ACHN (cell line): Measurements from ENCODE around the gene ADAMTS13.
"Not testable (repeated sequence)": the region's sequence is repeated elsewhere in the genome, so short reads cannot be mapped to it uniquely, and the experiment has no call there.

Experiments
- DNase-seq: peaks from one replicate; pipeline ENCODE4 v3.0.0-alpha.2; 2015
- in situ Hi-C: cut with HindIII; loops from 2 replicates; pipeline ENCODE4 v1.10.0; 2017; ENCODE audit warnings: low sequenced_read_pairs, low pct_ligation_motif_present, low pct_unique_long_range_greater_than_20kb

ADAMTS13 gene

DNA sequence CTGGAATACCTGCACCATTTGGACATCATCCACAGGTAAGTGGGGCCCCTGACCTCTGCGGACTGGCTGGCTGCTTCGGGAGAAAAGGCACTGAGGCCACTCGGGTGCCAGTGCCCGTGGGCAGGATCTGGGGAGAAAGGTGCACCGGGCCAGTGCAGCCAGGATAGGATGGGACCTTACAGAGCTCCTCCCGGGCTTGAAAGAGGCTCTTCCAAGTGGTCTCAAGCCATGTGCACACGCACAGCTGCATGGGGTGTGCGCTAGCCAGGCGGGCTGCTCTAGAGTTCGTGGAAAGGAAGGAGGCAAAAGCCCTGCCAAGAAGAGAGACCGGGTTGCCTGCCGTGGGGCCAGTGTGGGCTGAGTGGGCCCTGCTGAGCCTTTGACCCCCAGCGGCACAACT is 32.6 kb upstream of the ADAMTS13 start:
- in situ Hi-C loops: no loop called here
- DNase-seq: no peak

DNA sequence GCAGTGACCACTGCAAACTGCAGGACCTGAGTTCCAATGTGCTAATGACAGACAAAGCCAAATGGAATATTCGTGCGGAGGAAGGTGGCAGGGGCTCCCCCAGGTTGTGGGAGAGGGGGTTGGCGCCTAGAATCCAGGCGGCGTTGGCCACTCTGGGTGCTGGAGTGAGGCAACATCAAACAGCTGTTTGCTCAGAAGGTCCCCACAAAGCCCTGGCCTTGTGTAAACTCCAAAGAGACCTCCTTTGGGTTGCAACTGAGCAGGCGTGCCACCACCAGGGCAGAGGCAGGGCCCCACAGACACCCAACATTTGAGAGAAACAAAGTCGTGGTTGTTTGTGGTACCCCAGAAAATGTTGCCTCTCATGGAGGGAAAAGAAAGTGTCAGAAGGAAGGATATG is 31.5 kb upstream of the ADAMTS13 start:
- no peak for DNase-seq
- in situ Hi-C loops: no loop called here

DNA sequence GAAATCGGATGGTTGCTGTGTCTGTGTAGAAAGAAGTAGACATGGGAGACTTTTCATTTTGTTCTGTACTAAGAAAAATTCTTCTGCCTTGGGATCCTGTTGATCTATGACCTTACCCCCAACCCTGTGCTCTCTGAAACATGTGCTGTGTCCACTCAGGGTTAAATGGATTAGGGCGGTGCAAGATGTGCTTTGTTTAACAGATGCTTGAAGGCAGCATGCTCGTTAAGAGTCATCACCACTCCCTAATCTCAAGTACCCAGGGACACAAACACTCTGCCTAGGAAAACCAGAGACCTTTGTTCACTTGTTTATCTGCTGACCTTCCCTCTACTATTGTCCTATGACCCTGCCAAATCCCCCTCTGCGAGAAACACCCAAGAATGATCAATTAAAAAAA is 30.7 kb upstream of the ADAMTS13 start:
- DNase-seq, in situ Hi-C loops: not testable (repeated sequence)

DNA sequence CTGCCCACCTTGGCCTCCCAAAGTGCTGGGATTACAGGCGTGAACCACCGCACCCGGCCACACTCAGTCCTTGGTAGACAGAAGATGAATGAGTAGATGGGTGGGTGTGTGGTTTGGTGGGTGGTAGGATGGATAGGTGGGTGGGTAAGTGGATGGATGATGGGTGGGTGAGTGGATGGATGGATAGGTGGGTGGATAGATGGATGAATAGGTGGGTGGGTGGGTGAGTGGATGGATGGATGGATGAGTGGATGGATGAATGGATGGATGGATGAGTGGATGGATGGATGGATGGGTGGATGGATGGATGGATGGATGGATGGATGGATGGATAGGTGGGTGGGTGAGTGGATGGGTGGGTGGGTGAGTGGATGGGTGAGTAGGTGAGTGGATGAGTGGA is 29.9 kb upstream of the ADAMTS13 start:
- in situ Hi-C loops, DNase-seq: not testable (repeated sequence)

DNA sequence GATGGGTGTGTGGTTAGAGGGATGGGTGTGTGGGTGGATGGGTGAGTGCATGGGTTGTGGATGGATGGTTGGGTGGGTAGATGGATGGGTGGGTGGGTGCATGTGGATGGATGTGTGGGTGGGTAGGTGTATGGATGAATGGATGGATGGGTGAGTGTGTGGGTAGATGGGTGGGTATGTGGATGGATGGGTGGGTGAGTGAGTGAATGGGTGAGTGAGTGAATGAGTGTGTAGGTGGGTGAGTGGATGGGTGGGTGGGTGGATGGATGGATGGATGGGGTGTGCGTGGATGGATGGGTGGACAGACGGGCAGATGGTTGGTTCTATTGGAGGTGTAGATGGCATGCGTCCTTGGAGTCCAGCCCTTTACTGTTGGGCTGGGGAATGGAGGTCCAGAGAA is 28.8 kb upstream of the ADAMTS13 start:
- DNase-seq: no peak
- in situ Hi-C loops: no loop called here

DNA sequence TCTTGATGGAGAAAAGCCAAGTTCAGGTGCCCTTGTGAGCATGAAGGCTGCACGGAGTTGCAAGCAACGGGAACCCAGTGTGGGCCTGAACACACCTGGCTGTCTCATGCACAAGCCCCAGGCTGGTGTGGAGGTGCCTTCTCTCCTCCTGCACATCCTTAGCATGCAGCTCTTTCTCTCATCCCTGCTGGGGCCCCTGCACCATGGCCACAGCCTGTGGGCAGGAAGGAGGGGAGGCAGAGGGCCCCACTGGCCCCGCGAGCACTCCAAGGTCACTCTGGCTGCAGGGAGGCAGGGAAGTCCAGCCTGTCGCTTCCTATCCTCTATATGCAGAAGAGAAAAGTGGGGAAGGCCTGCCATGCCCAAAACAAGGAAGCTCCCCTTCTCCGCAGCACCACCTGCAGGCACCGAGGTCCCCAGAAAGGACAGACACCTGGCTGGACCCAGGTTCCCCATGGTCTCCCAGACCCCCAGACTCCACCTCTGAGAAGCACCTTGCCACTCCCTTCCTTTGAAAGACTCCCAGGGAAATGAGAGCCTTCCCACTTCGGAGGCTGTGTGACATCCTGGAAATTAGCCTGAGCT is 27.4 kb upstream of the ADAMTS13 start:
- no peak for DNase-seq

DNA sequence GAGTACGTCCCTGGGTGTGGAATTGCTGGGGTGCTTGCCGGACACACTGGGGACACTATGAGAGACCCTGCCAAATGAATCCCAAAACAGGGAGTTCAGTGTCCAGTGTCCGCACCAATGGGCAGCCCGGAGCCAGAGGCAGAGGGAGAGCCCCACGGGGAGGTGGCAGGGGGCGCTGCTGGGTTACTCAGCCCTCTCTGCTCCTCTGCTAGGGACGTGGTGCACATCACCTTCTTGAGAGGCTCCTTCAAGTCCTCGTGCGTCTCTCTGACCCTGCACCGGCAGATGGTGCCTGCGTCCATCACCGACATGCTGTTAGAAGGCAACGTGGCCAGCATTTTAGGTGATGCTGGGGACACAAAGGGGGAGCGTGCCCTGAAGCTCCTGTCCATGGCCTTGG is 25.2 kb upstream of the ADAMTS13 start:
- in situ Hi-C loops: no loop called here
- DNase-seq: peak; percentile 13

More for the DNA sequence above, 27.4 kb upstream of the ADAMTS13 start:
- in situ Hi-C loops: no loop called here

DNA sequence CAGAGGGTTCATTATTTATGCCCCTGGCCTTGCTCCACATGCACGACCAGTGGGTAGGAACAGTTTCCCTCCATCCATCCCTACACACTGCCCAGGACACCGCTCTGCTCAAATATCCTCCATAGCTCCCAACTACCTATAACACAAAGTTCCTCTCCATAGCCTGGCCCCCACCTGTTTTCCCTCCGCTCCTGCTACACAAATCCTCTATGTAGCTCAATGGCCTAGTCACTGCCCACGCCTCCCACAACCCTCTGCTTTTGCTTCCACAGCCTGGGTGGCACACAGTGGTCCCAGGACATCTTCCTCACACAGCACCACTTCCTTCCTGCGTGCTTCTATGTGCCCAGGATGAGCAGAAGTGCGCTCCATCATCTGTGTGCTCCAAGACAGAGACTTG is 24.8 kb upstream of the ADAMTS13 start:
- DNase-seq: no peak
- in situ Hi-C loops: no loop called here

DNA sequence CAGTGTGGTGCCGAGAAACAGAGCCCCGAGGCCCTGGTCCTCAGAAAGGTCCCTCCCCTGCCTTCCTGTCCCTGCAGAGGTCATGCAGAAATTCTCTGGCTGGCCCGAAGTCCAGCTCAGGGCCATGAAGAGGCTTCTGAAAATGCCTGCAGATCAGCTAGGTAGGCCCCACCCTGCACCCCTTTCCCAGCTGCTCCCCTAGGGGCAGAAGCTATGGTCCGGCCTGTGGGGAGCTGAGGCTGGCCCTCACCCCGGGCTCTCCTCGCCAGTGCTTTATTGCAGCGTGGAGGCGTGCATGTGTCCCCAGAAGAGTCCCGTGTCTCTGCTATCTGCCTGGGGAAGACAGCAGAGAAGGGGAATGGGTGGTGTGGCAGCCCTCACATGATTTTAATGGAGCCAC is 24.3 kb upstream of the ADAMTS13 start:
- DNase-seq: no peak
- in situ Hi-C loops: no loop called here

DNA sequence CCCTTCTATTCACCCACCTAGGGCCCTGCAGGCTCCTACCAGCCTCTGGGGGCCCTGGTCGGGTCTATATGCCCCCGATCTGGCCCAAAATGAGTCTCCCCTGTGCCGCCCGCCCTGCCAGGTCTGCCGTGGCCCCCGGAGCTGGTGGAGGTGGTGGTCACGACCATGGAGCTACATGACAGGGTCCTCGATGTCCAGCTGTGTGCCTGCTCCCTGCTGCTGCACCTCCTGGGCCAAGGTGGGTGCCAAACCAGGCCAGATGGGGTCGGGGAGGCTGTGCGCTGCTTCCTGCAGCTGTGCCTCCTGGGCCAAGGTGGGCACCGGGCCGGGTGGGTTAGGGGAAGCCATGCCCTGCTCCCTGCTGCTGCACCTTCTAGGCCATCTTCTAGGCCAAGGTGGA is 21.9 kb upstream of the ADAMTS13 start:
- in situ Hi-C loops: no loop called here
- no peak for DNase-seq

DNA sequence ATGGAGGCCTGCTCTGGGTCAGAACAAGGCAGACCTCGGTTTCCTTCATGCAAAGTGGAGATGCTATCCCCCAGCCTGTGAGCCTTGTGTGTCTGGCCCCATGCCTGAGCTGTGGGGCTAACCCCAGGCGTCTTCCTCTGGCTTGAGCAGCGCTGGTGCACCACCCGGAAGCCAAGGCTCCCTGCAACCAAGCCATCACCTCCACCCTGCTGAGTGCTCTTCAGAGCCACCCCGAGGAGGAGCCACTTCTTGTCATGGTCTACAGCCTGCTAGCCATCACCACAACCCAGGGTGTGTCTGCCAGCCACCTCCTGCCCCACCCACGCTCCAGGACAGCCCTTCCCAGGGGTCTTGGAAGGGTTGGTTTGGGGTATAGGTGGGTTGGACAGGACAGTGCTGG is 20.6 kb upstream of the ADAMTS13 start:
- DNase-seq: no peak
- in situ Hi-C loops: no loop called here

DNA sequence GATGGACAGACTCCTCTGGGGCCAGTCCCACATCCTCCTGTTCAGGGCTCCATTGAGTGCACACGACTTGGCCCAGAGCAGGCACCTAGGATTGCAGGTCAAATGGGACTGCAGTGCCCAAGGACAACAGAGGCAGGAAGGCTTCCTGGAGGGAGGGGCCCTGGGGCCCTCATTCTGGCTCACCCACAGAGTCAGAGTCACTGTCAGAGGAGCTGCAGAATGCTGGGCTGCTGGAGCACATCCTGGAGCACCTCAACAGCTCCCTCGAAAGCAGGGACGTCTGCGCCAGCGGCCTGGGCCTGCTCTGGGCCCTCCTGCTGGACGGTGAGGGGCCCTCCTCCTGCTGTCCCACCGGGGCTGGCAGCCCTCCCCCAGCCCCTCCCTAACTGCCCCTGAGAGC is 19.5 kb upstream of the ADAMTS13 start:
- in situ Hi-C loops: no loop called here
- DNase-seq: no peak

DNA sequence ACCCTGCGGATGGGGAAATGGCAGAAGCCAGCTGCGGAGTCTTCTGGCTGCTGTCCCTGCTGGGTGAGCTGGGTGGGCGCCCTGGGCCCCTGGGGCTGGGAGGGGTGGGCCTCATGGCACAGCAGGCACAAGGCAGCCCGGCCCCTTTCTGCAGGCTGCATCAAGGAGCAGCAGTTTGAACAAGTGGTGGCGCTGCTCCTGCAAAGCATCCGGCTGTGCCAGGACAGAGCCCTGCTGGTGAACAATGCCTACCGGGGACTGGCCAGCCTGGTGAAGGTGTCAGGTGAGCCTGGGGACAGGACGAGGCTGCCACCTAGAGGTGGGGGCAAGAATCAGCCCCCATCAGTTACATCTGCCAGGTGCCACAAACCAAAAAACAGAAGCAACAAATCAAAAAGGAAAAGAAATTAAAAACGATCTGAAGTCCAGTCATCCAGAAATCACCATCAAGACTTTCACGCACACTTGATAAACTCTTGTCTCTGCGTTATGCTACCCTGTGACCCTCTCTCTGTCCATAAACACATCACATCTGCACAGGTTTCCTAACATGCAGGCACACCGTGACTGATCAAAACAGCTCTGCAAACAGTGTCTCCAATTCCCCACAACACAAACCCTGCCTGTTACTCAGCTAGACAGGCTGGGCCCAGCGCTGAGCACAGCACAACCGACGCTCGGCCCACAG is 18.3 kb upstream of the ADAMTS13 start:
- DNase-seq: peak; percentile 10
- in situ Hi-C loops: no loop called here

DNA sequence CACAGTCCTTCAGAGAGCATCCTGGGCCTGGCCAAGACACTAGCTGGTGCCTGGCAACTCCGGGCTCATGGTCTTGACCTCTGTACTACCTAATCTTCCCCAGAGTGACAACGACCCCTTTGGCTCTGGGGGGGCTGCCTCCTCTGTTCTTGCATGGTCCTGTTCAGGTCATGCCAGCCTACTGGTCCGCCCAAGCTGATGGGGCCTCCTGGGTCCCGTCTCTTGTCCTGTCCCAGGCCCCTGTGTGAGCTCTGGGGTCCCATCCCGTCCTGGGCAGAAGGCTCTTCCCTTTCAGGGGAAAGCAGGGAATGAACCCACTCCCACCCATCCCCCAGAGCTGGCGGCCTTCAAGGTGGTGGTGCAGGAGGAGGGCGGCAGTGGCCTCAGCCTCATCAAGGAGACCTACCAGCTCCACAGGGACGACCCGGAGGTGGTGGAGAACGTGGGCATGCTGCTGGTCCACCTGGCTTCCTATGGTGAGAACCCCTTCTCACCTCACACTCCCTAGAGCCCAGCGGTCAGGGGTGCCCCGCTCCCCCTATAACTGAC is 17.6 kb upstream of the ADAMTS13 start:
- in situ Hi-C loops: no loop called here

DNA sequence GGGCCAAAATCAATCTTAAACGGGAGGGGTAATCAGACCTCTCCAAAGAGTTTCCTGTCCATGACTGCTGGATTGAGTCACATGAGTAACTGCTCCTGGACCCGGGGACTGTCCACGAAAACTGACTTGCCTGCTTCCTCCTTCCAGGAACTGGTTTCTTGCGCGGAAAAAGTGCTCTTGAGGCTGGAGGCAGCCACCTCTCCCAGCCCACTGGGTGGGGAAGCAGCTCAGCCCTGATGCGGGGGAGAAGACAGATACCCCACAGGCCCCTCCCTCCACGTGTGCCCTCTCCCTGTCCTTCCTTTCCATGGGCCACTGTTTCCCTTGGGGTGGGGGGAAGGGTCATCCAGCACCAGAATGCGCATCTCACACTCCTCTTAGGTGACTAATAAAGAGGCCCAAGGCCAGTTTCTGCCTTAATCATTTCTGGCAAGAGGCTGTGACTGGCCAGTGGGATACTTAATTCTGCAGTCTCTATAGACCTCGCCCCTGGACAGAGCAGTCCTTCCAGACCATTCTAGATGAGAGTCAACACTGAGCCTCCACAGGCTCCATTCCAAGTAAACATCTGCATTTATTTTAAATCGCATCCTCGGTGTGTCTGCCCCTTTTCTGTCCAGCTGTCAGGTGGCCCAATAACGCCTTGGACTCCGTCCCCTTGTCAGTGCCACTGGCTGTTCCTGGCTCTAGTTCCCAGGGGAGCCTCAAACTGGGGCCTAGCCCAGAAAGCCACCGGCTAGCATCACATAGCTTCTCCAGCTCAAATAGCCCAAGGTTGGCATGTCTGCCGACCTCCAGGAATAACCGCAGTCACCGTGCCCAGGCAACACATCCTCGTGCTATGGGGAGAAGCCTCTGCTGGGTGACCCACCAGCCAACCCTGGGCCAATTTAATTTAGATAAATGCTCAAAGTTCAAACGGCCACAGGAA is 16.4 kb upstream of the ADAMTS13 start:
- in situ Hi-C loops: no loop called here
- no peak for DNase-seq

More for the DNA sequence above, 17.6 kb upstream of the ADAMTS13 start:
- no peak for DNase-seq

DNA sequence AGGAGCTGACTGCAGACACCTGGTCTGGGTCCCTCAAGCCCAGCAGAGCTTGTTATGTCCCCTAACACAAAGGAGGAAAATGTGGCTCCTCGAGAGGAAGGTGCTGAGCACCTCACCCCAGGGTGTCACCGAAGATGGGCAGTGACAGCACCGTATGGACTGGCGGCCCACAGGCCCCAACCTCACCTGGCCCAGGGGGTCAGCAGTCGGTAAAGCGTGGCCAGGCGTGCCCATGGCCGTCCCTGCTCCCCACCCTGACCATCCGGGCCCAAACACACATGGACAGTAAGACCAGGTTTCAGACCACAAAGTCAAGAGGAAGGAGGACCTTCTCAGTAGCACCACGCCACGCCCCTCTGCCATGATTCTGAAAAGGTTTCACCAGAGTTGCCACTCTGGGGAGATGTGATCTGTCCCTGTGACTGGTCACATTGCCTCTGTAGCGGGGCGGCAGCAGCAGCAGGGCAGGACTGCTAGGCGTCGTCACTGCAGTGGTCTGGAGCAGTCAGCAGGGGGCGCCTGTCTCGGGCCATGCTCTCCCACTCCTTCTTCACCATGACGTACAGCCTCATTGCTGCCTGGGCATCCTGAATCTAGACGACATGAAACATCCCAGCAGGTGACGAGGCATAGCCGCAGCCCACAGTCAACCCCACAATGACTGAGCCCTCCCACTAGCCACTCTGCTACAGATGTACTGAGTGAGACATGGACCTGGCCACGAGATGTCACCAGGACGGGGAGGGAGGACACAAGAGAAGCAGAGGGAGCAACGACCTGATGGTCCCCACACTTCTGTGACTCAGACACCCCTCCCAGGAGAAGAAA is 15.5 kb upstream of the ADAMTS13 start:
- in situ Hi-C loops: no loop called here
- DNase-seq: peak; percentile 42

DNA sequence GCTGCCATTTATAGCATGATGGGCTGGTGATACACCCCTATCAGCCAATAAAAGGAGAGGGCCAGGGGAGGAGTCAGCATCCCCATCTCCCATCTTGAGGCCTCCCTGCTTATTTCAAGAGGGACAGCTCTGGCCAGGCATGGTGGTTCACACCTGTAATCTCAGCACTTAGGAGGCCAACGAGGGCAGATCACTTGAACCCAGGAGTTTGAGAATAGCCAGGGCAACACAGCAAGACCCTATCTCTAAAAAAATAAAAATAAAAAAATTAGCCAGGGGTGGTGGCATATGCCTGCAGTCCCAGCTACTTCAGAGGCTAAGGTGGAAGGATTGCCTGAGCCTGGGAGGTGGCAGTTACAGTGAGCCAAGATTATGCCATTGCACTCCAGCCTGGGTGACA is 14.1 kb upstream of the ADAMTS13 start:
- DNase-seq: no peak
- in situ Hi-C loops: no loop called here

DNA sequence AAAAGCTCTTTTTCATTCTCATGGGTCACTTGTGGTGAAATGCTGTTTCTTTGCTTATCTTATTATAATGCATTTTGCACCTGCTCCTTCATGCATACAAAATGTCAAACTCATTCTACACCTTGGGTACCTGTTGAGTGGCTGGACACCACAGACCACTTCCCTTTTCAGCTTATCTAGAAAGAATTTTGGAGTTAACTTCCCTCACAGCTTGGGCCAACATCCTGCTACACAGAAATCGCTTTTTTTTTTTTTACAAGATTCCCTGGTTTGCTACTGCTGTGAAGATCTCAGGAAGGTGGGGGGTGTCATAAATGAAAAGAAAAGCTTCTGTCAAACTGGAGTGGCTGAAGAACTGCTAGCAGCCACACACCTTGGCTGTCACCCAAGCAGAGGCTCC is 7.0 kb upstream of the ADAMTS13 start:
- in situ Hi-C loops: no loop called here
- no peak for DNase-seq
